ENCODE data around the gene ZNF536. TPM values are rescaled to one million over a fixed set of nuclear protein-coding genes. Genes with fewer than 3 reads are reported as not detected.

ZNF536 gene
- total RNA-seq, 1 experiment from 2014 or later: 2.9 TPM

GRCh38 chr19:30387311-30388115 lies 15.3 kb downstream of the ZNF536 start:
- Histone ChIP-seq H3K4me3 (ENCODE audit: low read depth, low read length, poor library complexity, severe bottlenecking) (no peak overlapping the region), H3K9me3 (ENCODE audit: low read depth, low read length, poor library complexity, severe bottlenecking) (no peaks in the 10 kb centered on the region), H3K27me3 (replicated peaks; ENCODE audit: insufficient read depth, low read depth, low read length, poor library complexity) (no peaks in the 10 kb centered on the region), H3K27ac (ENCODE audit: low read depth, low read length, poor library complexity, severe bottlenecking) (no peak overlapping the region), H3K4me1 (ENCODE audit: insufficient read depth, low read length, poor library complexity, severe bottlenecking) (no peaks in the 10 kb centered on the region), H3K36me3 (ENCODE audit: insufficient read depth, low read length, poor library complexity, severe bottlenecking) (no peaks in the 10 kb centered on the region)
- no peak for TF ChIP-seq EZH2 (IDR thresholded peaks at IDR 0.05; ENCODE audit: borderline replicate concordance, low read depth, low read length, poor library complexity, severe bottlenecking)
- TF ChIP-seq, protein P1, sequence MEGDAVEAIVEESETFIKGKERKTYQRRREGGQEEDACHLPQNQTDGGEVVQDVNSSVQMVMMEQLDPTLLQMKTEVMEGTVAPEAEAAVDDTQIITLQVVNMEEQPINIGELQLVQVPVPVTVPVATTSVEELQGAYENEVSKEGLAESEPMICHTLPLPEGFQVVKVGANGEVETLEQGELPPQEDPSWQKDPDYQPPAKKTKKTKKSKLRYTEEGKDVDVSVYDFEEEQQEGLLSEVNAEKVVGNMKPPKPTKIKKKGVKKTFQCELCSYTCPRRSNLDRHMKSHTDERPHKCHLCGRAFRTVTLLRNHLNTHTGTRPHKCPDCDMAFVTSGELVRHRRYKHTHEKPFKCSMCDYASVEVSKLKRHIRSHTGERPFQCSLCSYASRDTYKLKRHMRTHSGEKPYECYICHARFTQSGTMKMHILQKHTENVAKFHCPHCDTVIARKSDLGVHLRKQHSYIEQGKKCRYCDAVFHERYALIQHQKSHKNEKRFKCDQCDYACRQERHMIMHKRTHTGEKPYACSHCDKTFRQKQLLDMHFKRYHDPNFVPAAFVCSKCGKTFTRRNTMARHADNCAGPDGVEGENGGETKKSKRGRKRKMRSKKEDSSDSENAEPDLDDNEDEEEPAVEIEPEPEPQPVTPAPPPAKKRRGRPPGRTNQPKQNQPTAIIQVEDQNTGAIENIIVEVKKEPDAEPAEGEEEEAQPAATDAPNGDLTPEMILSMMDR (conservative IDR thresholded peaks at IDR 0.05; ENCODE audit: low read depth, low read length): no peak
- intact Hi-C loops (cut with micrococcal nuclease; ENCODE audit: unreplicated experiment): no loop called here
- DNase-seq (ENCODE audit: low spot score): no peak
- ChIA-PET POLR2A (ENCODE audit: low non-redundant PET) (no interaction called here), CTCF (no interaction called here)
- no TSS peak for BruUV-seq (replicated peaks)

GRCh38 chr19:30388327-30388726 lies 16.1 kb downstream of the ZNF536 start:
- Histone ChIP-seq H3K27ac (ENCODE audit: low read depth, low read length, poor library complexity, severe bottlenecking) (no peak overlapping the region), H3K9me3 (ENCODE audit: low read depth, low read length, poor library complexity, severe bottlenecking) (no peaks in the 10 kb centered on the region), H3K36me3 (ENCODE audit: insufficient read depth, low read length, poor library complexity, severe bottlenecking) (no peaks in the 10 kb centered on the region), H3K27me3 (replicated peaks; ENCODE audit: insufficient read depth, low read depth, low read length, poor library complexity) (no peaks in the 10 kb centered on the region), H3K4me1 (ENCODE audit: insufficient read depth, low read length, poor library complexity, severe bottlenecking) (no peaks in the 10 kb centered on the region), H3K4me3 (ENCODE audit: low read depth, low read length, poor library complexity, severe bottlenecking) (no peak overlapping the region)
- CTCF ChIA-PET: no interaction called here
- intact Hi-C loops (cut with micrococcal nuclease; ENCODE audit: unreplicated experiment): no loop called here
- DNase-seq (ENCODE audit: low spot score): no peak
- TF ChIP-seq, protein P1 (conservative IDR thresholded peaks at IDR 0.05; ENCODE audit: low read depth, low read length): no peak
- no peak for TF ChIP-seq EZH2 (IDR thresholded peaks at IDR 0.05; ENCODE audit: borderline replicate concordance, low read depth, low read length, poor library complexity, severe bottlenecking)
- BruUV-seq (replicated peaks): no TSS peak
- POLR2A ChIA-PET (ENCODE audit: low non-redundant PET): no interaction called here

- Histone ChIP-seq H3K4me1 (ENCODE audit: insufficient read depth, low read length, poor library complexity, severe bottlenecking) (no peaks in the 10 kb centered on the region), H3K4me3 (ENCODE audit: low read depth, low read length, poor library complexity, severe bottlenecking) (no peak overlapping the region), H3K27ac (ENCODE audit: low read depth, low read length, poor library complexity, severe bottlenecking) (no peak overlapping the region), H3K9me3 (ENCODE audit: low read depth, low read length, poor library complexity, severe bottlenecking) (no peaks in the 10 kb centered on the region), H3K36me3 (ENCODE audit: insufficient read depth, low read length, poor library complexity, severe bottlenecking) (no peaks in the 10 kb centered on the region), H3K27me3 (replicated peaks; ENCODE audit: insufficient read depth, low read depth, low read length, poor library complexity) (no peaks in the 10 kb centered on the region)
- no peak for TF ChIP-seq EZH2 (IDR thresholded peaks at IDR 0.05; ENCODE audit: borderline replicate concordance, low read depth, low read length, poor library complexity, severe bottlenecking)
- TF ChIP-seq, protein P1 (conservative IDR thresholded peaks at IDR 0.05; ENCODE audit: low read depth, low read length): no peak
- POLR2A ChIA-PET (ENCODE audit: low non-redundant PET): no interaction called here
- intact Hi-C loops (cut with micrococcal nuclease; ENCODE audit: unreplicated experiment): no loop called here
- no peak for DNase-seq (ENCODE audit: low spot score)
- BruUV-seq (replicated peaks): no TSS peak
- CTCF ChIA-PET: no interaction called here
Observed at GRCh38 chr19:30388819-30389218, 16.6 kb downstream of the ZNF536 start.
